Measurements from ENCODE around the gene WDSUB1.

WDSUB1 gene

DNA sequence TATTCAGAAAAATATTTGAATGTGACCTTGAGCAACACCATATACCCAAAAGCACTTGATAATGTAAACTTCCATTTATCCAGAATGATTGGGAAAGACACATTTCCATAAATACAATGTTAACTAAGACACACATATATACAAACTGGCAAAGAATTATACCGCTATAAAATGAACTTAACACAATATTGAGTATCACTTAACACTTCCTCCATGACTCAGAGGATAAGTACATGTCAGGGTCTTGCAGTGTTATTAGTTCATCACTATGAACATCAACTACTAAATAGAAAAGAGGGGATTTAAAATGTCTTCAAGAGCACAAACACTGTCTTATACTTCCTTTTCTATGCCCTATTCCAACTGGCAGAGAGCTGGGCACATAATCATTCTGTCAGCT, 18.6 kb downstream of the WDSUB1 start:
- DNase-seq = no peak

DNA sequence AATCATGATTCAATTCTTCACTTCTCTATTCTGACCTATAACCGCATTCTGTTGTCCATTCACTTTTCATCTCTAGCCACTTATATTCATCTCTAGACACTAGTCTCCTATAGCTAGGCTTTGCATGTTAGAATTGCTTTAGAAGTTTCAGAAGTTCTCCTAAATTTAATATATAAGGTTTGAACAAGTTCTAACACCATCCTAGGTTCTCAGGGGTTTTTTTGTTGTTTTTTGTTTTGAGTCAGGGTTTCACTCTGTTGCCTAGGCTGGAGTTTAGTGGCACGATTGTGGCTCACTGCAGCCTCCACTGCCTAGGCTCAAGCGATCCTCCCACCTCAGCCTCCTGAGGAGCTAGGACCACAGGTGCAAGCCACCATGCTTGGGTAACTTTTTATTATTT, 19.9 kb downstream of the WDSUB1 start:
- DNase-seq = no peak

GRCh38 chr2:159265171-159265576, 21.3 kb downstream of the WDSUB1 start:
- DNase-seq = no peak

DNA sequence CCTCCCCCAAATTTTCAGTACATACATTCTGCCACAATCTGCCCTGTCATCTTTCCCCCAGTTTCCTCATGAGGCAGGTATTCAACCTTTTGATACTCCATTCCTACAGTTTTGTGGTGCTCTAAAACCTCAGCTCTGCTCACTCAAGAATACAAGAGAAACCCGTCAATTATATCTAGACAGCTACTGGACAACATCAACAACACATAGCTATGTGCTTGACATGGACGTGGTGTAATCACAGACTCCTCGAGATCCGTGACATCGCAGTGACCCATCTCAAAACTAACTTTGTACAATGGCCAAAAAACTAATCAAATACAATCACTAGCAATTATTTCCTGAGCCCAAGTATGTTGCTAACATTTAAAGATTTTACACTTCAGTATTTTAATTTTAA, 23.6 kb downstream of the WDSUB1 start:
- no peak for DNase-seq

DNA sequence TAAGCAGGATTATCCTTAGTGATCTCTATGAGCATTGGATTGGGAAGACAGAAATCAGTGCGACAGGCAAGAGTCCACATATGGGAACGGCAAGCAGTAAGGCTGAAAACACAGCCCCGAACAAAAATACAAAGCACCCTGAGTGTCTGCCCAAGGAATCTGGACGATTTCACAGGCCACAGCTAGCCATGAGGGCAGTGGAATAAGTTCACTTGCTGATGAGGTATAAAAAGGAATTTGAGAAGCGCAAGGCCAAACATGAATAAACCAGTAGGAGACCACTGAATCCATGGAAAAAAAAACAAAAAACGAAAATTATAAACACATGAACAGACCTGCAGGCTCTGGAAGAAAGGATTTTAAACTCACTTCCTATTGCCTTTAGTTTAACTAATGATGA, 24.3 kb downstream of the WDSUB1 start:
- DNase-seq = no peak

DNA sequence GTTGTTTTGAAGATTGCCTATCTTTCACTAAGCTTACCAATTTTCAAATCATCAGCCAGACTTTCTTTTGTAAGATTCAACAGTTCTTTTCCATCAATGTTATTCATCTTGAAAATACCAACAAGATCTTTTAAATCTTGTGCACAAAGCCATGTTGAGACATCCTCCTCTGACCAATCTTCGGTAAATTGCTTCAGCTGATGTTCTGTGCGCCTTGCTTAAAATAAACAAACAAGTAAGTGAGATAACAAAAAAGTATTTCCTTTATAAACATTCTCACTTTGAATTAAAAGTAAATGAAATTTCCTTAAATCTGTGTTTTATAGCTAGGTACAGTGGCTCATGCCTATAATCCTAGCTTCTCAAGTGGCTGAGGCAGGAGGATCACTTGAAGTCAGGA, 30.3 kb downstream of the WDSUB1 start:
- DNase-seq = no peak

GRCh38 chr2:159252905-159253304, 33.6 kb downstream of the WDSUB1 start:
- no peak for DNase-seq

- DNase-seq = no peak
These were observed 35.0 kb downstream of the WDSUB1 start for GRCh38 chr2:159251296-159252173.

GRCh38 chr2:159249990-159250715, 36.4 kb downstream of the WDSUB1 start:
- DNase-seq = no peak

DNA sequence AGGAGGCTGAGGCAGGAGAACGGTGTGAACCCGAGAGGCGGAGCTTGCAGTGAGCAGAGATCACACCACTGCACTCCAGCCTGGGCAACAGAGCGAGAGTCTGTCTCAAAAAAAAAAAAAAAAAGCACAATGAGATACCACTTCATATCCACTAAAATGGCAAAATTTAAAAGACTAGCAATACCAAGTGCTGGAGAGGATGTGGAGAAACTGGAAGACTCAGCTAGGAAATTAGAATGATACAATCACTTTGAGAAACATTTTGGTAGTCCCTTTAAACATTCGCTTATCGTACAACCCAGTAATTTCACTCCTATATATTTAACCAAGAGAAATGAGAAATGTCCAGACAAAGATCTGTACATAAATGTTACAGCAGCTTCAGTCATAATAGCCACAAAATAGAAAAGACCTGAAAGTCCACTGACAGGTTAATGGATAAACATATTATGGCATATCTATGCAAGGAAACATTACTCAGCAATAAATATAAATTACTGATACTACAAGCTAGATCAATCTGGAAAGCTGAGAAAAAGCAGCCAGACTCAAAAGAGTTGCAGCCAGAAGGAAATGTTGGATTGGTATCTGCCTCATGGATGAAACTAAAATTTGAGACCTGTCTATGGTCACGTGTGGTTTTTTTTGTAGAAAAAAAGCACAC, 40.0 kb downstream of the WDSUB1 start:
- no peak for DNase-seq

DNA sequence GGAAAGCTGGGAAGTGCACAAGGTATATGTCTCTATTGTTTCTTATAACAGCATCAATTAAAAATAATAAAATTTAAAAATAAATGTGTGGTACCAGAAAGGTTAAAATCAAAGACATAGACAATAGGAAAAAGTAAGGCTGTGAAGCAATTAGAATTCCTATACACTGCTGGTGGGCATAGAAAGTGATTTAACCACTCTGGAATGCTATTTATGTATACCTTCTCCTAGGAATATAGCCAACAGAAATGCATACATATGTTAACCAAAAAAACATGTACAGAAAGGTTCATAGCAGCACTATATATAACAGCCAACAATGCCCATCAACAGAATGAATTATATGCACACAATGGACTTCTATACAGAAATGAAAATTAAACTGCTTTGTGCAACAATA, 43.0 kb downstream of the WDSUB1 start:
- no peak for DNase-seq

- DNase-seq = no peak
These were observed 51.6 kb downstream of the WDSUB1 start for GRCh38 chr2:159234868-159235267.

DNA sequence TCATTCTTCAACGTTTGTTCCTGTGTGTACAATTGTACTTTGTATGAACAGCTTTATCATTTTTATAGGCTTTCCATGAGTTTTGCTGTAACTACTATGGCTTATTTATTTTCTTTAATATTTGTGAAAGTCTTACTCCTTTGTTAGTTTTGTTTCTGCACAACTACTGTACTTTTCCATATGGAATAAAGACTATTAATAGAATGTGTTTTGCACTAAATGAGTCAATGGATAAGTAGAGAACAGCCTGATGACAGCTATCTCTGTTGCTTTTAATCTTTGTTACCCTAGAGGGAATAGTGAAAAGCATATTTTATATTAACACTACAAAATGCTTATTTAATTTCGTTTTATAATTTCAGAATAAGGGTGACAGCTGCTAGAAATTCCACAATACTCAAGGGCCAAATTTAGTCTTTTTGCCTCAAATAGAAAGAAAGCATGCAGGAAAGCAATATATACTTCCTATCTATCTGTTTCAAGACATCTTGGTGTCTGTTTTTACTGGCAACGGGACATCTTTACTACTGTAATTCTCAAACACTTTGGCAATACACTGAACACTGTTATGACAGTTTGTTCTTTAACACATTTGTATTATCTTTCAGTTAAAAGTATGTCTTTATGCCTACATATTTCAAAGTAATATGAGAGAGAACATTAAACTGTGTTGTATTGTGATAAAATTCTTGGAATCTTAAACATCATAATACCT, 53.9 kb downstream of the WDSUB1 start:
- no peak for DNase-seq

DNA sequence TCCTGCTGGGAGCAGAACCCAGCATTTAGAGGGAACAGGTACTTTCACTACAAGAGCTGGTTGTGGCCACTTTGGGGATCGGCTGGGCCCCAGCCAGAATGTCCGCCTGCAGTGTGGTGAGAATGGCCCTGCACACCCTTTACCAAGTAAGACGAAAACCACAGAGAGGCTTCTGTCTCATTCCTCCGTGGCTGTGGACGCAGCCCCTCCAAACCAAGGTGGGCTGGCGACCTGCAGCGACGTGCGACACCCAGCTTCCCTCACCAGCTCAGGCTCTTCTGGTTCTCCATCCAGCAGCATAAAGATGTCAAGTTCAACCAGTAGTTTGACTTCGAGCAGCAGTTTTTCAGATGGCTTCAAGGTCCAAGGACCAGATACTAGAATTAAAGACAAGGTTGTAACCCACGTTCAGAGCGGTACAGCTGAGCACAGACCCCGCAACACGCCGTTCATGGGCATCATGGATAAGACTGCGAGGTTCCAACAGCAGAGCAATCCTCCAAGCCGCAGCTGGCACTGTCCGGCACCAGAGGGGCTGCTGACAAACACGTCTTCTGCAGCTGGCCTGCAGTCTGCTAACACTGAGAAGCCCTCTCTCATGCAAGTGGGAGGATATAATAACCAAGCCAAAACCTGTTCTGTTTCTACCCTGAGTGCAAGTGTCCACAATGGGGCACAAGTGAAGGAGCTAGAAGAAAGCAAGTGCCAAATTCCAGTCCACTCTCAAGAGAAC, 56.2 kb downstream of the WDSUB1 start:
- no peak for DNase-seq

DNA sequence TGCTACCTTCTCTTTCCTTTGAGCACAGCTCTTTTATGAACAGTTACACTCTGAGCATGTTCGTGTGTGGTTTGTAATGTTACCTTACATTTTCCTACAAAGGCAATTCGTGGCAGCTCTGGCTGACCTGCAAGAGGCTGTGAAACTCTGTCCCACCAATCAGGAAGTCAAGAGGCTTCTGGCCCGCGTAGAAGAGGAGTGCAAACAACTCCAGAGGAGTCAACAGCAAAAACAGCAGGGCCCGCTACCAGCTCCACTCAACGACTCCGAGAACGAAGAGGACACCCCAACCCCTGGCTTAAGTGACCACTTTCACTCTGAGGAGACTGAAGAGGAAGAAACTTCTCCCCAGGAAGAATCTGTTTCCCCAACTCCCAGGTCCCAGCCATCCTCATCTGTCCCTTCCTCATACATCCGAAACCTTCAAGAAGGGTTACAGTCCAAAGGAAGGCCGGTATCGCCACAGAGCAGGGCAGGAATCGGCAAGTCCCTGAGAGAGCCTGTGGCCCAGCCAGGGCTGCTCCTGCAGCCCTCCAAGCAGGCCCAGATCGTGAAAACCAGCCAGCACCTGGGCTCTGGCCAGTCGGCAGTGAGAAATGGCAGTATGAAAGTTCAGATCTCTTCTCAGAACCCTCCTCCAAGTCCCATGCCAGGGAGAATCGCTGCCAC, 56.9 kb downstream of the WDSUB1 start:
- DNase-seq = no peak

DNA sequence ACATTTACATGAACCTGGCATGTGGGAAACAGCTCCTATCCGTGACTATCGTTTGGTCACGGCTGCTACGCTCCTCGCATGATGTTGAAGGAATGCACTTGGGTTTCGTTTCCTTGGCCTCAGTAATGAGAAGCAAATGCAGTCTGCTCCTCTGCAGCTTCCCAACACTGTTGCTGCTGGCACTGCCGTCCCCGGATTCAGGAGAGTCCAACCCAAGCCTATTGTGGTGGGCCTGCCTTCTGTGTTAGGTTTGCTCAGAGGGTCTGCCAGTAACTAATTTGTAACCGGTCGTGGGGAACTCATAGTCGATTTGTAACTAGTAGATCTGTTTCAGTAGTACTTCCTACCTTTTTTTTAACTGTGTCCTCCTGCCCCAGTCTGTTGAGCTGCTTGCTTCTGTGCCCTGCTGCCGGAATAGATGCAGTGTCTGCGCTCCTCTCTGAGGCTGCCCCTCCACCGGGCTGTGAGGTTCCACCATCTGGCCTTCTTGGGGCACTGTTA, 58.4 kb downstream of the WDSUB1 start:
- DNase-seq = no peak

GRCh38 chr2:159227467-159227866, 59.0 kb downstream of the WDSUB1 start:
- no peak for DNase-seq

GRCh38 chr2:159226608-159227385, 59.7 kb downstream of the WDSUB1 start:
- no peak for DNase-seq

- DNase-seq = no peak
These were observed 60.4 kb downstream of the WDSUB1 start for GRCh38 chr2:159226059-159226461.

All from right kidney (tissue), 1 donor.